ENCODE data around the gene KIRREL3. TPM values are rescaled to one million over a fixed set of nuclear protein-coding genes. Genes with fewer than 3 reads are reported as not detected.

The KIRREL3 gene
- 0.28 and 0.29 TPM in 2 replicates for total RNA-seq (2014; rRNA removed; shearing (Covaris generic))

GRCh38 chr11:127000291-127000968, at the start of gene KIRREL3:
TSS of gene KIRREL3 (minus strand) at chr11:127000770.
- DNase-seq (ENCODE audit: low spot score) = no peak

- DNase-seq (ENCODE audit: low spot score) = no peak
Measured at GRCh38 chr11:127050186-127050585, 49.6 kb upstream of the KIRREL3 start.

GRCh38 chr11:127049486-127049885, 48.9 kb upstream of the KIRREL3 start:
- DNase-seq (ENCODE audit: low spot score) = no peak

GRCh38 chr11:127044535-127044934, 44.0 kb upstream of the KIRREL3 start:
- peak; percentile 68 for DNase-seq (ENCODE audit: low spot score)

- no peak for DNase-seq (ENCODE audit: low spot score)
Measured at GRCh38 chr11:127042445-127042844, 41.9 kb upstream of the KIRREL3 start.

- DNase-seq (ENCODE audit: low spot score) = no peak
Measured at GRCh38 chr11:127039591-127039990, 39.0 kb upstream of the KIRREL3 start.

GRCh38 chr11:127037596-127037995, 37.0 kb upstream of the KIRREL3 start:
- DNase-seq (ENCODE audit: low spot score) = no peak

- no peak for DNase-seq (ENCODE audit: low spot score)
Measured at GRCh38 chr11:127037001-127037400, 36.4 kb upstream of the KIRREL3 start.

- no peak for DNase-seq (ENCODE audit: low spot score)
Measured at GRCh38 chr11:127035824-127036223, 35.3 kb upstream of the KIRREL3 start.

- DNase-seq (ENCODE audit: low spot score) = no peak
Measured at GRCh38 chr11:127034973-127035372, 34.4 kb upstream of the KIRREL3 start.

- no peak for DNase-seq (ENCODE audit: low spot score)
Measured at GRCh38 chr11:127028648-127029047, 28.1 kb upstream of the KIRREL3 start.

GRCh38 chr11:127027789-127028188, 27.2 kb upstream of the KIRREL3 start:
- DNase-seq (ENCODE audit: low spot score) = no peak

GRCh38 chr11:127027000-127027399, 26.4 kb upstream of the KIRREL3 start:
- DNase-seq (ENCODE audit: low spot score) = no peak

- peak; percentile 20 for DNase-seq (ENCODE audit: low spot score)
Measured at GRCh38 chr11:127023991-127024390, 23.4 kb upstream of the KIRREL3 start.

- DNase-seq (ENCODE audit: low spot score) = no peak
Measured at GRCh38 chr11:127018683-127019279, 18.2 kb upstream of the KIRREL3 start.

GRCh38 chr11:127017482-127017881, 16.9 kb upstream of the KIRREL3 start:
- peak; percentile 82 for DNase-seq (ENCODE audit: low spot score)

GRCh38 chr11:127013550-127013949, 13.0 kb upstream of the KIRREL3 start:
- no peak for DNase-seq (ENCODE audit: low spot score)

- no peak for DNase-seq (ENCODE audit: low spot score)
Measured at GRCh38 chr11:127006311-127006710, 5.7 kb upstream of the KIRREL3 start.

GRCh38 chr11:127003260-127003981, 2.9 kb upstream of the KIRREL3 start:
- DNase-seq (ENCODE audit: low spot score) = no peak

GRCh38 chr11:127002669-127003259, 2.2 kb upstream of the KIRREL3 start:
- no peak for DNase-seq (ENCODE audit: low spot score)

GRCh38 chr11:127000981-127001380, 411 bp upstream of the KIRREL3 start:
- DNase-seq (ENCODE audit: low spot score) = no peak

- DNase-seq (ENCODE audit: low spot score) = no peak
Measured at GRCh38 chr11:126999366-126999765, 1.2 kb downstream of the KIRREL3 start.
